Stimulated activated CD8-positive, alpha-beta memory T cell treated with anti-CD3 and anti-CD28 coated beads, Interleukin-2, amount 100 ng/mL, for 1 hour (primary cell): Measurements from ENCODE around the gene PDXK.
"Not testable (repeated sequence)": the region's sequence is repeated elsewhere in the genome, so short reads cannot be mapped to it uniquely, and the experiment has no call there.

Experiments
- DNase-seq, 2 donors: peaks; one replicate each; pipeline ENCODE4 v3.0.0-alpha.2; 2020; ENCODE audit warnings: low read depth in 2 of 2

PDXK gene

DNA sequence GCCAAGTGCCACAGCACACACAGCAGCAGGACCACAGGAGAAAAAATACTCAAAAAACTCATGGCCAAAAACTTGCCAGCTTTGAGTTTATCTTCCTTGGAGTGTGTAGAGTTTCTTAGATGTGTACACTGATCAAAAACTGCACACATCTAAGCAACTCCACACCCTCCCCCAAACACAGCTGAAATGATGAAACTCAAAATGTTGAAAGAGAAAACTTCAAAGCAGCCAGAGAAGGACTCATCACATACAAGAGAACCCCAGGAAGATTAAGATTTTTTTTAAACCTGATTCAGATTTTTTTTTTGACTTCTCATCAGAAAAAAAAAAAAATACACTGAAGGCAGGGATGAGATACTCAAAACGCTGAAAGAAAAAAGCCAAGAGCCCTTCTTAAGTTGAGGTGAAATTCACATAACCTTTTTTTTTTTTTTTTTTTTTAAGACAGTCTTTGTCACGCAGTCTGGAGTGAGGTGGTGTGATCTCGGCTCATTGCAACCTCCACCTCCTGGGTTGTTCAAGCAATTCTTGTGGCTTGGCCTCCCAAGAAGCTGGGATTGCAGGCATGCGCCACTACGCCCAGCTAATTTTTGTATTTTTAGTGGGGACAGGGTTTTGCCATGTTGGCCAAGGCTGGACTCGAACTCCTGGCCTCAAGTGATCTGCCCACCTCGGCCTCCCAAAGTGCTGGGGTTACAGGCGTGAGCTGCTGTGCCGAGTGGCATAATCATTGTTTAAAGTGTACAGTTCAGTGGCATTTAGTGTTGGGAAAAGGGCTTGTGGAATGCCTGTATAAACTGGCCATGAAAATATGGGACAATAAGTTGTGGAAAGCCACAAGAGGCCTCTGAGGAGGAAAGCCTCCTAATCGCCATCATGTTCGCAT lies 20.9 kb upstream of the PDXK start:
- DNase-seq, result no peak

DNA sequence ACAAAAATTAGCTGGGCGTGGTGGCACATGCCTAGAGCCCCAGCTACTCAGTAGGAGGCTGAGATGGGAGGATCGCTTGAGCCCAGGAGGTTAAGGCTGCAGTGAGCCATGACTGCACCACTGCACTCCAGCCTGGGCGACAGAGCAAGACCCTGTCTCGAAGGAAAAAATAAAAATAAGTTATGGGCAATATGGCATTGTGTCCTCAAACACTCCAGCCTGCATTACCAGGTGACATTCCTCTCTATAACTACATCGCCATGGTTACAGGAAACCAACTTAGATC lies 19.5 kb upstream of the PDXK start:
- not testable (repeated sequence) for DNase-seq

DNA sequence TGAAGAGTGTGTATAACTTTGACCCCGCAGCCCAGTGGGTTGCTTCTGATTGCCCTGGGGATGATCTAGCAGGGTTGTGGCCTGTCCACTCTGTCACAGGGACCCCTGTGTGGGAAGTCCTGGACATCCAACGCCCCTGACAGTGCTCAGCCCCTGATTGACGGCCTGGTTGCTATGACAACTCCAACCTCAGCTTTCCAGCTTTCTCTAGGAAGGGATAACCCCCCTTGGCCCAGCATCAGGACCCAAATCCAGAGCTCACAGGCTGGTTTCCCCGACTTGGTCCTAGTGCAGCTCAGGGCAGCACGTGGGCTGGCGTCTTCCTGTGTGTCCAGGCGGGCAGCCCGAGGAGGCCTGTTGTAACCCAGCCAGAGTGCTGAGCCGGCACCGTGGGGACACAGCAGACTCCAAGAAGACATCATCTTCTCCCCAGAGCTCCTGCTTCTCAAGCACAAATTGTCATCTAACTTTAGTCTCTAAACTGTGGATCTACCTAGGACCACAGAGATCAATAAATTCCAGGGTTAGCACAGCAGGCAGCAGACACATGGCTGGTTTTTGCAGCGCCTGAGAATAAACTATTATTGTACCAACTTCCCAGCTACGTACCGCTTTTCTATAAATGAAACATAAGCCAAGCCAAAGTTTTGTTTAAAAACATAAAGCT lies 18.9 kb upstream of the PDXK start:
- no peak for DNase-seq

DNA sequence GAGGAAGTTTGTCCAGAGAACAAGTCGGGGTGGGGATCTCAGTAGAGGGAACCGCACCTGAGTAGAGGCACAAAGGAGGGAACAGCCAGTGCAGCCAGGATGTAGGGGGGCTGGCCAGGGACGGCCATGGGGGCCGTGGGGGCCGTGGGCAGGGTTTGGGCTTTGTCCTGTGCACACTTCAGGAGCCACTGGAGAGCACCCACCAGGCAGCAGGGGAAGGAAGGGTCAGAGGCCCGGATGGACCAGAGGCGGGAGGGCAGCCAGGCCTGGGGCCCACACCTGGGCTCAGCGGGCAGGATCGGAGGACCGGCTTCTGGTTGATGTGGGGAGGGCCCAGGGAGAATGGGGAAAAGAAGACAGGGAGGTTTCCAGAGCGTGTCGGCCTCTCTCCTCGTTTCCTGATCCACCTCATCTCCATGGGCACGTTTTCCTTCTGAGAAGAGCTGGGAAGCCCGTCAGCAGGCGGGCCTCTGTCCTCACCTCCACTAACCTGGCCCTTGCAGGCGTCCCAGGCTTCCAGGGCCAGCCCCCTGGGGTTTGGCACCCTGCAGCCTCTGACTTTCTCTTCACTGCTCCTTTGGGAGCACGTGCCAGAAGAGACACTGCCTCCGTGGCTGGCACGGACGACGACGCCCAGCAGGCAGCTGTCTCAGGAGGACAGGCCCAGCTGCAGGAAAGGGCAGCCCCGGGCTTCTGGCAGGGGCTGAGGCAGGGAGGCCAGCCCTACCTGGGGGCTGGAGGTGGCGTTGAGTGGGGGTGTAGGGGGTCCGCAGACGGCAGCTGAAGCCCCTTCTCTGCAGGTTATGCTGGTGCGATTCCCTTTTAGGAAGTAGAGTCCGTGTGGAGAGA lies 16.8 kb upstream of the PDXK start:
- DNase-seq, result no peak

DNA sequence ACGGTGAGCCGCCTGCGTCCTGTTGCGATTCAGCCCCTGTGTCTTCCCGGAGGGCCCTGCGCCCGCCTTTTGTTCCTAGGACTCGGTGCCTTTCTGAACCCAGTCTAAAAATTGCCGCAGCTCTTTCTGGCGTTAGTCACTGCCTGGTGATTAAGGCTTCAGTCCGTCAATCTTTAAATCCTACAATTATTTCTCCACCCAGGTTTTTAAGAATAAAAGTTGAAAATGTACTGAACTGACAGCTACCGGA lies 16.2 kb upstream of the PDXK start:
- no peak for DNase-seq

DNA sequence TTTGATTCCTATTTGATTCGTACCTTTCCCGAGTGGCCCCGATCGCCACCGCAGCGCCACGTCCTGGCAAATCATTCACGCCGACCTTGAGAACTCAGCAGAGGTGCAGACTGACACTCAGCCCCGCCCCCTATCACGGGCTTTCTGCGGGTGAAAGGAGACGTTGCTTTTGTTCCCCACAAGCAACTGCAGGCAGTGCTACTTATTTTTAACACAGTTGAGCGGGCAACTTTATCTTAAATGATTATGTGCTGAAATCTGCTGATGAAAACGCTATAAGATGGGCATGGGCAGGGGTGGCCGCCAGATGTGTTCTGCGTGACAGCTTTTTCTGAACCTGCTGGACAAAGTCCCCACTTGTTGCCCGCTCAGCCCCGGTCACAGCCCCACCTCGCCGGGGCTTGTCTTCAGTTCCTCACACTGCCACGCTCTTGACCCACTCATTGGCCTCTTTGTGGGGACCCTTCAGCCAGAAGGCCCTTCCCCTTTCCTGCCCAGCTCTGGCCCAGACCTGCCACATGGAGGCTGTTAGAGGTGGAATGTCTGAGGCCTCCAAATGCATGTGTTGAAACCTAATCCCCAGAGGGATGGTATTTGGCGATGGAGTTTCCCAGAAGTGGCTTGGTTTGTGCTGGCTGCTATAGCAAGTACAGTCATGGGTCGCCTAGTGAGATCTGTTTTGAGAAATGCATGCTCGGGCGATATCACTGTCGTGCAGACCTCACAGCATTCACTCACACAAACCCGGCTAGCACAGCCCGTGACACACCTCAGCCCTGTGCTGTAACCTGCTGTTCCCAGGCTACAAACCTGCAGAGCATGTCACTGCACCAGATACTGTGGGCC lies 15.7 kb upstream of the PDXK start:
- peak in 1 of 2 donors; percentile 17 for DNase-seq

DNA sequence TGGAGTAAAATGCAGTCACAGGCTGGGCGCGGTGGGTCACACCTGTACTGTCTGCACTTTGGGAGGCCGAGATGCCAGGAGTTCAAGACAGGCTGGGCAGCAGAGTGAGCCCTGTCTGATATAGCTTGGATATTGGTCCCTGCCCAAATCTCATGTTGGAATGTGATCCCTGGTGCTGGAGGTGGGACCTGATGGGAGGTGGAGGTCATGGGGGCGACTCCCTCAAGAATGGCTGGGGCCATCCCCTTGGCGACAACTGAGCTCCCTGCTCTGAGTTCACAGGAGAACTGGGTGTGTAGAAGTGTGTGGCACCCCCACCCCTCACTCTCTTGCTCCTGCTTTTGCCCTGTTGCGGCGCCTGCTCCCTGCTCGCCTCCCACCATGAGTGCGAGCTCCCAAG lies 11.5 kb upstream of the PDXK start:
- DNase-seq, result no peak

DNA sequence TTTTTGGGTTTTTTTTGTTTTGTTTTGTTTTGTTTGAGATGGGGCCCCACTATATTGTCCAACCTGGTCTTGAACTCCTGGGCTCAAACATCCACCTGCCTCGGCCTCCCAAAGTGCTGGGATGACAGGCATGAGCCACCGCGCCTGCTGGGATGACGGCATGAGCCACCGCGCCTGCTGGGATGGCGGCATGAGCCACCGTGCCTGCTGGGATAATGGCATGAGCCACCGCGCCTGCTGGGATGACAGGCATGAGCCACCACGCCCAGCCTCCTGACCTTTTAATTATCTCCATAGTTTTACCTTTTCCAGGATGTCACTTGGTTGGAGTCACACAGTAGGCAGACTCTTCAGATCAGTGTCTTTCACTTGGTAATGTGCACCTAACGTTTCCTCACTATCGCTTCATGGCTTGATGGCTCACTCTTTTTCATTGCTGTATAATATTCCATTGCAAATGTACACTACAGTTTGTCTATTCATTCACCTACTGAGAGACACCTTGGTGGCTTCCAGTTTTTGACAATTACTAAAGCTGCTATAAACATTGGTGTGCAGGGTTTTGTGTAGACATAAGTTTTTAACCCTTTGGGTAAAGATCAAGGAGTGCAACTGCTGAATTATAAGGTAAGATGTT lies 10.1 kb upstream of the PDXK start:
- no peak for DNase-seq

DNA sequence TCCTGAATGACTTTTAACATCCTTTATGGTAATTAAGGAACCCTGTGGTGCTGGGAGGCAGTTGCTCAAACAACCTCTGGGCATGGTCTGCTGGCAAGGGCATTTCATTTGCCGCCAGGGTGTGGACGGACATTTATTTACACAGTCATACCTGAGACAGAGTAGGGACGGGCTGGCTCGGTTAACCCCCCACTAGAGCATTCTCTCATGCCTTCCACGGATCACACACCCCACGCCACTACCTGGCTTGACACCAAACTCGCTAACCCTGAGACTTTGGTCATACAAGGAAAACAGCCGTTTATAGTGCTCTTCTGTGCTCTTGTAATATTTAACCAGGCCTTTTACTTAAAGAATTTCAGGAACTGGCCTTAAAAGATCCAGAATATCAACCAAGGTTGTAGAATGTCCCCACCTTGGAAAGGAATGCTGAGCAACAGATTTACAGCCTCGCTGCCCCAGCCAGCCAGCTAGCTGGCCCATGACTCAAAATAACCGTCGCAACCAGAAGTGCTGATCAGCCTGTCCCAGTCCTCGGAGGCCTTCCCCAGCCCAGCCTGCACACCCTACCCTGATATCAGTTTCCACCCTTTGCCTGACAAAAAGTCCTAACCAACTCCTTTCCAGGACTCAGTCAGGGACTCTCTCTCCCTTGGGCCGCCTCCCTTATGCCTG lies 6.5 kb upstream of the PDXK start:
- no peak for DNase-seq

DNA sequence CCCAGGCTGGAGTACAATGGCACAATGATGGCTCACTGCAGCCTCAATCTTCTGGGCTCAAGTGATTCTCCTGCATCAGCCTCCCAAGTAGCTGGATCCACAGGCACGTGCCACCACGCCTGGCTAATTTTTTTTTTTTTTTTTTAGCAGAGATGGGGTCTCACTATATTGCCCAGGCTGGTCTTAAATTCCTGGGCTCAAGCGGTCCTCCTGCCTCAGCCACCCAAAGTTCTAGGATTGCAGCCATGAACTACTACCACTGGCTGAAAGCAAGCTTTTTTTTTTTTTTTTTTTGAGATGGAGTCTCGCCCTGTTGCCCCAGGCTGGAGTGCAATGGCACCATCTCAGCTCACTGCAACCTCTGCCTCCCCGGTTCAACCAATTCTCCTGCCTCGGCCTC lies 5.8 kb upstream of the PDXK start:
- not testable (repeated sequence) for DNase-seq

DNA sequence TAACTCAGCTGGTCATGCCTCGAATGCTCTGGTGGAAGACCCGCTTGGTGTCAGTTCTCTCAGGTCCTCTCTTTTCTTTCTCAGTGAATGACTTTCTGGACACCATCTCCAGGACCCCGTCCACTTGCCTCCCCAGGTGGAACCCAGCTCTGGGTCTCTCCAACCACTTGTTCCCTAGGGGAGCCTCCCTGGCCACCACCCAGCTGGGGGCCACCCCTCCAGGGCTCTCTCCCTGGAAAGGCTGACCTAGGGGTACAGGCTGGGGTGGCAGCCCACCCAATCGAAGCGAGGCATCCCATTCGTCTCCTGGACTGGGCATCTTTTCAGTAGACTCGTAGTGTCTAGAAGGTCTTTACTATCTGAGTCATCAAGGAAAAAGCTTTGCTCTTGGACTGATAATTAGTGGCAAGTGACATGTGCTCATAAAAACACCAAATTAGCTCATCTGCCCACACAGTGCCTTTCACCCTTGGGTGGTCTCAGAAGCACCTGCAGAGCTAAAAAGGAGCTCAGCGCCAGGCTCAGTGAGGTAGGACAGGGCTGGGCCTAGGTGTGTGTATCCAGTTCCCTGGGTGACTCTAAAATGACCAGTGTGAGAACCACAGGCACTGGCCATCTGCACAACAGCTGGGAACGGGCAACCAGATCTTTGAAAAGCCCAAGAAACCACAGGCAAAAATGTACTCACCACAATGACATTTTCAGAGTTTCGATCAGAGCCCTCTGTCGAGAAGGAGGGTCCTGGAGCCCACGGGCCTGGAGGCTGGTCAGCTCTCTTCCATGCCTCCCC lies 2.4 kb upstream of the PDXK start:
- DNase-seq, result no peak

DNA sequence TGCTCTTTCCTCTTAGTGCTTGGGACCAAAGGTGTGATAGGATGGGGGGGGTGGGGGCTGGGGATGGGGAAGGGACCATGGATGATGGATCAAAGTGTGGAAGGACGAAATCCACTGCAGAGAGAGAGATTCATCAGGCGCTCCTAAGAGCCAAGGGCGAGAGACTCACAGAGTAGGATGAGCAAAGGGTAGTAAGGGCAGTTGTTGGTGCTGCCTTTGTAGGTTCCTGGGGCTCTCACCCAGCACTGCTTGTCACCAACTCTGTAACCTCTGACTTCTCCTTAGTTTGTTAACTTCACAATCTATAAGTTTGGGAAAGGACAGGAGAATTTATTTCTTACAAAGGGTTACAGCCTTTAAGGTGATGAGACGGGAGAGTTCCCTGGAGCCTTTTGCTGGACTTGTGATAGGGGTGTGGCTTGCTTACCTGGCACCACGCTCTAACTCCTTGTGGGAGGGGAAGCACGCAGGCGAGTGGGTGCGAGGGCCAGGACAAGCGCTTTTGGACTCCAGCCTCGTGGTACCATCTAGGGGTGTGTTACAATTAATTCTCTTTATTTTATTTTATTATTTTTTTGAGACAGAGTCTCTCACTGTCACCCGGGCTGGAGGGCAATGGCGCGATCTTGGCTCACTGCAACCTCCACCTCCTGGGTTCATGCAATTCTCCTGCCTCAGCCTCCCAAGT lies 1.6 kb upstream of the PDXK start:
- DNase-seq, result no peak

DNA sequence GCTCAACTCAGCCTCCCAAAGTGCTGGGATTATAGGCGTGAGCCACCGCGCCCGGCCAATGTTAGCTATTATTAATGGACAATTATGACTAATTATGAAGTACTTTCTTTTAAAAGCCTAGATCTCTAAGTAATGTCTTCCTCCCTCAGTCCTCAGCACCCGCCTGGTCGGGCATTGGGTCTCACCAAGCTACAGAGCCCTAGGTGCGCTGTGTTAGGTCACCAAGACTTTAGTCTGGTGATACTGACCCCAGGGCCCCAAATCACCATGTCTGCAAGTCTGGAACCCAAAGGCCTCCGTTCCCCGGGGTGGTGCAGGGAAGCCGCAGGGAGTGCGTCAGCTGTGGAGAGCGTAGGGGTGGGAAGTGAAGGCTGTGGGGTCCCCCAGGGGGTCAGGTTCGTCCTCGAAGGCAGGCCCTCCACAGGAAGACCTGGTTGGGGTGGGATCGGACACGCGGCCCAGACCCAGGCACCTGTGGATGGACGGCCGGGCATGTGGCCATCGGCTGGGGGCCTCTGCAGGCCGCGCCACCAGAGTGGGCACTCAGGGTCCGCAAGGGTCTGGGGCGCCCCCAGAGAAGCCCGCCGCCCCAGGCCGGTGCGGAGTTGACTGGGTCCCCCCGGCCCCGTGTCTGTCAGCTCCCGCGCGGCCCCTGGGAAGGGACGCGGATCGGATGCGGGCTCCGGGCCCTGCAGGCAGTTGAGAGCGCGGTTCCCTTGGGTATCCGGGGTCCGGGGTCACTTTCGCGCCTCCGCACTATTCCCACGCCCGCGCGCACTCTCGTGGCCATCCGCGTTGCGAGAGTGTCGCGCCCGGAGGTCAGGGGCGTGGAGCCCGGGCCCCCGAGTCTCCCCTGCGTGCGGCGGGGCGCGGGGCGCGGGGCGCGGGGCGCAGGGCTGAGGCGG lies 710 bp upstream of the PDXK start:
- DNase-seq, result no peak

DNA sequence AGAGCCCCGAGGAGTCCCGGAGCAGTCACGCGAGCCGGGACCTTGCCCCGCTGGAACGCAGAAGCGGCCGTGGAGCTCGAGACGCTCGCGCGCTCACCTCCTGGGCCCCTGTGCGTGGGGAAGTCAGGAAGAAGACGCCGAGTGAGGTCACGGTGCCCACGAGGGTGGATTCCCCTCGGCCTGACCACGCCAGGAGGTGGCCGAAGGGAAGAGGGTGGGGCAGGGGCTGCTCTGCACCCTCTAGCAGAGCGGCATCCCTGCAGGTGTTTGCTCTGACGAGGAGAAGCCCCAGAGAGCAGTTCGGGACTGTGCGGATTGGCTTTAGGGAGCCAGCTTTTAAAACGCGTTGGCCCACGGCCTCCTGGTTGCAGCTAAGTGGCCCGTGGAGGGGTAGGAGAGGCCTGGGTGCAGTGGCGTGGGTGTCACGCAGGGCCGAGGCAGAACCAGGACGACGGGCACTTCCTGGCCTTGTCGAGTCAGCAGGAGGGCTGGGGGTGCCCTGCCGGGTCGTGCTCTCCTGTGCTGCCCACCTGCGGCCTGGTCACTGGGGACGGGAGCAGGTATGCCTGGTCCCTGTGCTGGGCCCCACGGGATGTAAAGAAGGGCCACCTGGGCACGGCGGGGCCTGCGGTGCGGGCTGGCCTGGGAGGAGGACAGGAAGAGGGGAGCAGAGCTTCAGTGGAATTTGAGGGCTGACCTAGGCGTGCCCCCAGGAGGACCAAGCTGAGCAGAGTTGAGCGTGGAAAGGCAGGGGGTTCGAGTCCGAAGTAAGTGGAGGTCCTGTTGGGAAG lies 1.0 kb downstream of the PDXK start:
- DNase-seq, result no peak

DNA sequence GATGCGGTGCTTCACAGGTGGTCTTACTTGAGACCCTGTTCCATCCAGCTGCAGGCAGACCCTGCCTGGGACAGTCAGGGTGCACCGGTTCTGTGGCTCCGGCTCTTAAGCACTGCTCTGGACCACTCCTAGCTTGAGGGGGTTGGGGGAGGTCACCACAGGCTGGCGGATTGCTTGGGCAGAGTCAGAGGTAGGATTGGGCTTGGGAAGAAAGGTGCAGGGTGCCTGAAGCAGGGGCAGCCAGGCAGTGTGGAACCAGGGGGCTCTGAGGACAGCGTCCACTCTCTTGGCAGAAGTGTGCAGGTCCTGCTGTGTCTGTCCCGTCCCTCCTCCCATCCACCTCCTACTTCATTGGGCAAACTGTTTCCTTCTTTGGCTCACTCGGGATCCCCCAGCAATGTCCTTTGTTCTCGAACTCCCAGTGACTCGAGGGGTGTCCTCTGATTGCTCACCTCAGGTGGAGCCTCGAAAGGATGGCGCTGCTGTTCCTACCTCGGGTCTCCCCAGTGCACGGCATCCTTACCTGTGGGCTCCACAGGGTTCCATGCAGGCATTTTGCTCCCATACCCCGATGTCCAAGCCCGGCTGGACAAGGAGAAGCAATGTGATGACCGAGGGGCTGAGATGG lies 1.7 kb downstream of the PDXK start:
- DNase-seq, result no peak

DNA sequence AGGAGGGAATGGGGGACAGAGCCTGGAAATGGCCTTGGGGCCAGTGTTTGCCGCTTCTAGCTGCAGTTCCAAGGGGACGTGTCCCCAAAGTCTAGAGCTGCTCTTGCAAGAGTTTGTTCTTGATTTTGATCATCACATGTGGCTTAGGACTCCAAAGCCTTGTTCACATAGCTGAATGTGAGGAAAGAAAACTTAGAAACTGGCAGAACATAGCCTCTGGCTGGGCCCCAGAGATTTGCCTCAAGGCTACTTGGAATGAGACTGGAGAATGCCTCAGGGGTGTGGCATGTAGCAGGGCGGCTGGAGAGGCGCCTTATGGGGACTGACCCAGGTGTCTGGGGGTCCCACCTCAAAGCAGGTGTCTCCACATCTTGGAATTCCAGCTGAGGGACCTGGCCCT lies 2.3 kb downstream of the PDXK start:
- no peak for DNase-seq

DNA sequence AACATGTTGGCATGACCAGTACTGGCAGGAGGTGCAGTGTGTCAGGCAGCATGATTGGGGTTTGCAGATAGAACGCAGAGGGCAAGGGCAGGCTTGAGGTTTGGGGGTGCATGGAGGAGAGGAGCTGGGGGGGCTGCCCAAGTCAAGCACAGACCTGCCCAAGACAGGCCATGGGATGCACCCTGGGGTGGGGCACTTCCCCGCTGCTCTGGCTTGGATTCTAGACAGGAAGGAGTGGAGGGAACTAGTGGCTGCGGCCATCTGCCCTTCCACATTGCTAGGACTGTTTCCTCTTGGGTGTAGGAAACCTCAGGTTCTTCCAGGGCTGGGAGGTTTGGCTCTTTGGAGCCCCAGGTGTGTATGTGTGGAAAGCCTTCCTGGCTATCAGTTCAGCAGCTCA lies 3.0 kb downstream of the PDXK start:
- DNase-seq, result no peak
